ENCODE data around the gene BACE2. TPM values are rescaled to one million over a fixed set of nuclear protein-coding genes. Genes with fewer than 3 reads are reported as not detected.

The BACE2 gene
- total RNA-seq, 4 donors from 2014 or later, result 31.9 to 63.4 (median 50.0) TPM

GRCh38 chr21:41148798-41149197 lies 19.2 kb upstream of the BACE2 start:
- Histone ChIP-seq H3K27ac (no peak overlapping the region), H3K27me3 (peaks cover 33% of the 10 kb centered on the region), H3K4me1 (no peaks in the 10 kb centered on the region), H3K36me3 (no peaks in the 10 kb centered on the region), H3K9me3 (no peaks in the 10 kb centered on the region), H3K4me3 (no peak overlapping the region)
- TF ChIP-seq POLR2A (IDR thresholded peaks at IDR 0.05), result no peak
- no peak for TF ChIP-seq POLR2AphosphoS5 (IDR thresholded peaks at IDR 0.05)
- TF ChIP-seq CTCF (IDR thresholded peaks at IDR 0.05), result no peak
- TF ChIP-seq EP300 (IDR thresholded peaks at IDR 0.05), result no peak
- WGBS, 2 donors (ENCODE audit: low coverage in 1 of 2), result 87 to 92% methylated on average over 5 to 8 of the region's 11 CpGs
- no peak for ATAC-seq

GRCh38 chr21:41149199-41149598 lies 18.8 kb upstream of the BACE2 start:
- Histone ChIP-seq H3K4me1 (no peaks in the 10 kb centered on the region), H3K27me3 (peaks cover 33% of the 10 kb centered on the region), H3K9me3 (no peaks in the 10 kb centered on the region), H3K27ac (no peak overlapping the region), H3K4me3 (no peak overlapping the region), H3K36me3 (no peaks in the 10 kb centered on the region)
- ATAC-seq, result no peak
- 100% methylated on average over 3 of the region's 6 CpGs; no CpG with 5 or more reads in 1 of the 2 donors for WGBS, 2 donors (ENCODE audit: low coverage in 1 of 2)
- no peak for TF ChIP-seq EP300 (IDR thresholded peaks at IDR 0.05)
- TF ChIP-seq POLR2A (IDR thresholded peaks at IDR 0.05), result no peak
- TF ChIP-seq POLR2AphosphoS5 (IDR thresholded peaks at IDR 0.05), result no peak
- no peak for TF ChIP-seq CTCF (IDR thresholded peaks at IDR 0.05)

- Histone ChIP-seq H3K4me3 (no peak overlapping the region), H3K36me3 (no peaks in the 10 kb centered on the region), H3K9me3 (no peaks in the 10 kb centered on the region), H3K4me1 (no peaks in the 10 kb centered on the region), H3K27ac (no peak overlapping the region), H3K27me3 (peaks cover 30% of the 10 kb centered on the region)
- no peak for ATAC-seq
- WGBS, 2 donors (ENCODE audit: low coverage in 1 of 2), result 69 to 71% methylated on average over 1 of the region's 1 CpG
- TF ChIP-seq EP300 (IDR thresholded peaks at IDR 0.05) (no peak), CTCF (IDR thresholded peaks at IDR 0.05) (no peak), POLR2A (IDR thresholded peaks at IDR 0.05) (no peak), POLR2AphosphoS5 (IDR thresholded peaks at IDR 0.05) (no peak)
These were observed 15.8 kb upstream of the BACE2 start for GRCh38 chr21:41152147-41152546.

- Histone ChIP-seq H3K4me1 (no peaks in the 10 kb centered on the region), H3K27me3 (peaks cover 18% of the 10 kb centered on the region), H3K27ac (no peak overlapping the region), H3K4me3 (no peak overlapping the region), H3K36me3 (no peaks in the 10 kb centered on the region), H3K9me3 (peaks cover 0 to 4% (median 0%) of the 10 kb centered on the region in 3 donors)
- no peak for ATAC-seq
- TF ChIP-seq POLR2AphosphoS5 (IDR thresholded peaks at IDR 0.05) (no peak), EP300 (IDR thresholded peaks at IDR 0.05) (no peak), CTCF (IDR thresholded peaks at IDR 0.05) (no peak), POLR2A (IDR thresholded peaks at IDR 0.05) (no peak)
These were observed 14.5 kb upstream of the BACE2 start for GRCh38 chr21:41153443-41153842.

GRCh38 chr21:41156142-41156541 lies 11.8 kb upstream of the BACE2 start:
- ATAC-seq, result no peak
- TF ChIP-seq CTCF (IDR thresholded peaks at IDR 0.05) (no peak), POLR2AphosphoS5 (IDR thresholded peaks at IDR 0.05) (no peak), POLR2A (IDR thresholded peaks at IDR 0.05) (no peak), EP300 (IDR thresholded peaks at IDR 0.05) (no peak)
- Histone ChIP-seq H3K4me1 (no peaks in the 10 kb centered on the region), H3K9me3 (peaks cover 0 to 12% (median 0%) of the 10 kb centered on the region in 3 donors), H3K4me3 (no peak overlapping the region), H3K27me3 (peaks cover 4% of the 10 kb centered on the region), H3K27ac (no peak overlapping the region), H3K36me3 (no peaks in the 10 kb centered on the region)
- WGBS, 2 donors (ENCODE audit: low coverage in 1 of 2), result 72 to 75% methylated on average over 3 to 4 of the region's 5 CpGs
